Suprapubic skin (tissue), 3 donors: Measurements from ENCODE around the gene AKAP12.

Source experiments
- CTCF ChIP-seq, 2 donors: fragments of 200-600 bp in 1 of 2; fragments of 450-650 bp in 1 of 2; sonication (generic) in 1 of 2; IDR thresholded peaks; one replicate each; pipeline ENCODE4 v1.5.1; 2016 to 2019; ENCODE audit warnings: antibody characterized with exemption in 2 of 2, mild to moderate bottlenecking in 1 of 2, moderate library complexity in 1 of 2
- POLR2A ChIP-seq, 2 donors: fragments of 450-650 bp; IDR thresholded peaks; one replicate each; pipeline ENCODE4 v1.6.1; 2017; ENCODE audit warnings: antibody characterized with exemption in 2 of 2, mild to moderate bottlenecking in 2 of 2, moderate library complexity in 2 of 2

GRCh38 chr6:151269321-151269995 is 29.7 kb downstream of the AKAP12 start:
- TF ChIP-seq CTCF (IDR thresholded peaks at IDR 0.05) (no peak), POLR2A (IDR thresholded peaks at IDR 0.05) (no peak)
